HG03460 (cell line): ENCODE measurements around the gene PLCD3.

ENCODE experiments used
- ATAC-seq: cut with Tn5 transposase; IDR thresholded peaks from one replicate; pipeline ENCODE4 v1.9.1; 2021; ENCODE audit not compliant: unreplicated experiment

The PLCD3 gene

DNA sequence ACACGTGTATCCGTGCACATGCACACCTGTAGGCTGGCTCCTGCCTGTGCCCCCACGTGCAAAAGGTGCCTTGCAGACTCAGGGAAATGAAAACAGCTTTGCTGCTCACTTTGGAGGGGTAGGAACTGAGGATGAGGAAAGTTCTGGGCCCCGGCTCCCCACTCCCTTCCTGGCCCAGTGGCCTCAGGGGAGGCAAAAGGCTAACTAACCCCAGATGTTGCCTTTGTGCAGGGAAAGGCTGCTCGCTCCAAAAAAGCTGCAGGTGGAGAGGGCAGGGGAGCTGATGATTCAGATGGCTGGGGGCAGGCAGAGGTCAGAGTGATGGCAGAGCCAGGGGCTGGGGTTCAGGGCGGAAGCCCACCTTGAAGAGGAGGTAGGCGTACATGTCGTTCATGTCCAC is 12.4 kb downstream of the PLCD3 start:
- ATAC-seq: no peak

DNA sequence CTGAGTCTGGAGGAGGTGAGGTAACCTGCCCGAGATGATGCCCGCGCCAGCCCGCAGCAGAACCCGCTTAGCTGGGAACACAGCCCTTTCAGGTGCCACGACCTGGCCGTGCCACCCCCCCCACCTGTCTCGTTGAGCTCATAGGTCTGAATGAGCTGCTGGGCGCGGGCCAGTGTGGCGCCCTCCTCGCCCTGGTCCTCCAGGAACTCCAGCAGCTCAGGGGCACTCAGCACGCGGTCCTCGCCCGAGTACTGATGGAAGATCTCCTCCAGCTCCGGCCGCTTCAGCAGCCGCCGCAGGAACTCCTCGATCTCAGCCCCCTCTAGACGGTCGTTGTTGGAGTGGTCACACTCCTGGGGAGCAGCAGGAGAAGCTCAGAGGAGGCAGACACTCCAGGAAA is 13.6 kb downstream of the PLCD3 start:
- ATAC-seq: no peak

GRCh38 chr17:45117848-45118646 is 14.3 kb downstream of the PLCD3 start:
- no peak for ATAC-seq

DNA sequence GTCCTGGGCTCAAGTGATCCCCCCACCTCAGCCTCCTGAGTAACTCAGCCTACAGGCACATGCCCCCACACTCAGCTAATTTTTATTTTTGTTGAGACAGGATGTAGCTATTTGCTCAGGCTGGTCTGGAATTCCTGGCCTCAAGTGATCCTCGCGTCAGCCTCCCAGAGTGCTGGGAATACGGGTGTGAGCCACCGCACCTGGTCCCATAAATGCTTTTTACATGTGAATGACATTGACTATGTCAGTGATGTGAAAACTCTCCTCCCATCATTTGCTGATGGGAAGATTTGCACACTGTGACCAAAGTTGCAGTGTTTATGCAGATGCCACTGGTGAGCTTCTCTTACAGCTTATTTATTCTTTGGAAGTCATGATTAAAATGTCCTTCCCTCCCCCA is 15.0 kb downstream of the PLCD3 start:
- ATAC-seq: no peak

GRCh38 chr17:45116434-45117016 is 15.8 kb downstream of the PLCD3 start:
- ATAC-seq: no peak

- ATAC-seq: no peak
These were observed 16.4 kb downstream of the PLCD3 start for GRCh38 chr17:45115871-45116270.

GRCh38 chr17:45115015-45115625 is 17.2 kb downstream of the PLCD3 start:
- ATAC-seq: no peak

DNA sequence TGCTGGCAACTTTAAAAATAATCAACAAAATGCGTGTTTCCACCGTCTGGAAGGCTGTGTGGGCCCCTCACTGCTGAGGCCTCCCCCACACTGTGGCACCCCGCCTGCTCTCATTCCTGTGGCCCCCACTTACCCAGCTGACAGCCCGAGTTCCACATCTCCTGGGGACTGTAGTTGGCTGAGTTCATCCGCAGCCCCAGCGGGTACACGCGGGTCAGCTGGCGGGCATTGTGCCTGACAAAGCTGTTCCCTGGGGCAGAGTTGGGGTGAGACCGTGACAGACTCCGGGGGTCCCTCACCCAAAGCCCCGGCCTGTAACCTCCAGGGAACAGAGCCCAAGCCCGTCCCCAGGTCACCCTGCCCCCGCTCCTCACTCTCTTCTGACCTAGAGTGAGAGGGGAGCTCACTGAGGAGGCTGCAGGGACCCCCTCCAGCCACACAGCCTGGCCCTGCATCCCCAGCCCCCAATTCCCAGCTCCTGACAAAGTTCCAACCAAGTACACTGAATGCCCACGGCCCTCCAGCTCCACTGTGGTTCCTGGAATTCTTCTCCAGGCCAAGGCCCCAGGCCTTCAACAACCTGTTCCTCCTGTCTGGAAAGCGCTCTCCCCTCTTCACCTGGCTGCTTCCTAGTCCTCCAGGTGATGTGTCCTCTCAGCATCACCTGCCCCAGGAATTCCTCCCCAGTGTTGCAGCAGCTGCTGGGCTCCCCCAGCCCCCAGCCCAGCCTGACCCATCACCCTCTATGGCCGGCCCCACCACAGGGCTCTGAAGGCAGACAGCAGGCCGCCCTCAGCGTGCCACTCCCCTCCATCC is 18.0 kb downstream of the PLCD3 start:
- ATAC-seq: no peak

GRCh38 chr17:45113424-45113754 is 18.9 kb downstream of the PLCD3 start:
- ATAC-seq: no peak

DNA sequence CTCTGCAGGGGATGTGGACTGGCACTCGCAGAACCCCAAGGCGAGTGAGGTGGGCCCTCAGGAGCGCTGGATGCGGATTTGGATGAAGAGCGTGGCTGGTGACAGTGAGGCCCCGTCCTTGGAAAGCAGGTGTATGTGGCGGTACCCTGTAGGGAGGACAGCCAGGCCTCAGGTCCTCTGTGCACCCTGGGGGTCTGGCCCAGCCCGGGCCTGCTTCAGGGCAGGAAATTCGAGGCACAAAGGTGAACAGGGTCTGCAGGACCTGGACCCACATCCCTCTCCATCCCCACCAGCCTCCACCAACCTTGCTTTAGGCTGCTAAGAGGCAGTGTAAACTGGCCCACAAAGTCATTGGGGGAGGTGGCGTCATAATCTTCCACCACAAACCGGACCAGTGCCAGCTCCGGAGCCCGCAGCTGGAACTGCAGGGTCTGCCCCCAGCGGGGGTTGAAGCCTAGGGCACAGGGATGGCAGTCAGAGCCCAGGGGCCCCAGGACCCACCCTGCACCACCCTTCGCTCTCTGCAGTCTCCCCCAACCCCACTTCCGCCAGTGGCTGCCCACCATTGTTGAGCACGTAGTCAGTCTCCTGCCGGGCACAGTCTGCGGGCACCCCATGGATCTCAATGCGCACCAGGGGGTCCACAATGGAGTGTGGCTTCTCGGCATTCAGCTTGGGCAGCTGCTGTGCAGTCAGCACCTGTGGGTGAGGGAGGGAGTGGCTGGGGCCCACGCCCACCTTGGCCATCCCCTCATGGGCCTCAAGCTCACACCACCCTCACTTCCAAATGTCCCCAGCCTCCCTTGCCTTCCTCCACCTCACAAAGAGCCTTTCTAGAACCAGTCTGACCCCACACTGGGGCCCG is 19.5 kb downstream of the PLCD3 start:
- no peak for ATAC-seq

DNA sequence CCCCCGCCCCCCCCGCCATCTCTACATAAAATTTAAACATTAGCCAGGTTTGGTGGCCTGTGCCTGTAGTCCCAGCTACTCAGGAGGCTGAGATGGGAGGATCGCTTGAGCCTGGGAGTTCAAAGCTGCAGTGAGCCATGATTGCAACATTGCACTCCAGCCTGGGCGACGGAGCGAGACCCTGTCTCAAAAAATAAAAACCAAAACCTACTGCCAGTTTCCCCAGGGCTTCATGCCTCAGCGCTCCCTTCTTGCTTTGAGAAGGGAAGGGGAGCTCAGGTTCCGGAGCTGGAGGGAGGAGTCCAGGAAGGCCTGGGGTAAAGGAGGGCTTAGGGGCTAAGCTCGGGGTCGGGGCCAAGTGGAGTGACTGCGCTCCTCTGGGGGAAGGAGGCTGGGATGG is 20.5 kb downstream of the PLCD3 start:
- no peak for ATAC-seq

DNA sequence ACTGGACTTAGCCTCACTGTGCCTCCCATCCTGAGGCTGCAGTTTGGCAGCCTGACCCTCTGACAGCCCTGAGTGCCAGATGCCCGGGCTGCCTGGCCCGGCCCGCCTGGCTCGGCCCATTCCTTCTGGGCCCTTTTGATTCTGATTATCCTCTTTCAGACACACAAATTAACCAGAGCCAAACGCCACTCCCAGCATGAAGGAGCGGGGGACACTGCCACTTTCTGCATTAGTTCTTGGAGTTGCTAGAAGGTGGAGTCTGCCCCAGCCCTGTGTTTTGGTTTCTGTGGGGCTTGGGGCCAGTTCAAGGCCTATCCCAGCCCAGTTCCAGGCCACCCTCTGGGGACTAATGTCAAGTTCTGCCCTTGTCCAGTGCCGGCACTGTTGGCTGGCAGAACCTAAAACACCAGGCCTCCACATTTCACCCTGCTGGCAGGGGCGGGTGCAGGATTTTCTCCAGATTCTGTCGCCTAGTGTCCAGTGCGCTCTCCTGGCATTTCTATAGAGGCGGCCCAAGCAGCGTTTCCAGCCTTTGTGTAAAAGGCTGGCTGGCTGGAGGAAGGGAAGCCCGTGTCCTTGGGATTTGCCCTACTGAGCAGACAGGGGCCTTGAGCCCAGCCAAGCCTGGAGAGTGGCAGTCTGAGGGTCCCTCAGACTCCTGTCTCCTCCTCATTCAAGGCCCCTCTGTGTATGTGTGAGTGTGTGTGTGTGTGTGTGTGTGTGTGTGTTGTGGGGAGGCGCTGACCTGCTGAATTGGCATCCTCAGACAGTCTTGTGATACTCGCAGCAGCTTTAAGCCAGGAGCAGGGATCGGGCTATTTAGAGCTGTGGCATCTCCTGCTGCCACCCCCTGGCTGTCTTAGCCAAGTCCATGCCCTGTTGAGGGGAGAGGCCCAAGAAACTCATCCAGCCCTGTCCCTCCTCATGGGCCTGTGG is 21.4 kb downstream of the PLCD3 start:
- ATAC-seq: no peak

GRCh38 chr17:45108595-45109521 is 23.5 kb downstream of the PLCD3 start:
- ATAC-seq: no peak

DNA sequence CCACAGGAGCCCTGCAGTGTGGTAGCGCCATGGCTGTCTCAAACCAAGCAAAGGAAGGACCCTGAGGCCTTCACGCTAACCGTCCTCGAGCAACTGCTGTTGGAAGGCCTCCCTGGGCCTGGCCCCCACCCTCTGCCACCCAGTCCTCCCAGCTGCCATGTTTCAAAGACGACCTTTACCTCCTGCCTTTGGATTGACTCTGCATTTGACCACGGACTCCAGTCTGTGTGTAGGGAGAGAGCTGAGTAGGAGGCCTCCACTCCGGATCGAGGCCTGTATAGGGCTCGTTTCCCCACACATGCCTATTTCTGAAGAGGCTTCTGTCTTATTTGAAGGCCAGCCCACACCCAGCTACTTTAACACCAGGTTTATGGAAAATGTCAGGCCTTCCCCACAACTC is 24.3 kb downstream of the PLCD3 start:
- no peak for ATAC-seq

GRCh38 chr17:45107293-45108010 is 24.9 kb downstream of the PLCD3 start:
- no peak for ATAC-seq

GRCh38 chr17:45106582-45106981 is 25.7 kb downstream of the PLCD3 start:
- ATAC-seq: no peak

DNA sequence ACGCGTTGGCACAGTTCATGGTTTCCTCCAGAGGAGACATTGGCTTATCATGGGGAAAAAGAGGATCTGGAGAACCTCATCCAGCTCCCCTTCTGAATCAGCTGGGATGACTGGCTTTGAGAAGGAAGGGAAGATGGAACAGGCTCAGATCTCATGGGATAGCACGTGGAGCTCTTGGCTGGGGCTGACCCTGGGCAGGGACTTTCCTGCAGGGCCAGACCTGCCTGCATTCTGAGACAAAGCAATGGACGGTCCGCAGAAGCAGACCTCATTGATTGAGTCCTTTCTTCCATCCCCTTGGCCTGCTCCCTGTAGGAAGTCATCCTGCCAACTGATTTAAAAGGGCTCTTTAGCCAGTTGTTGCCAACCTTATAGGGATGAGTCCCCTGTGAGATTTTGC is 26.2 kb downstream of the PLCD3 start:
- no peak for ATAC-seq
